ENCODE measurements around the gene GTF2I.
A peak's percentile ranks its signal among the peaks of the same experiment; 100 is the strongest.
"Not testable (repeated sequence)": the region's sequence is repeated elsewhere in the genome, so short reads cannot be mapped to it uniquely, and the experiment has no call there.

GTF2I gene

DNA sequence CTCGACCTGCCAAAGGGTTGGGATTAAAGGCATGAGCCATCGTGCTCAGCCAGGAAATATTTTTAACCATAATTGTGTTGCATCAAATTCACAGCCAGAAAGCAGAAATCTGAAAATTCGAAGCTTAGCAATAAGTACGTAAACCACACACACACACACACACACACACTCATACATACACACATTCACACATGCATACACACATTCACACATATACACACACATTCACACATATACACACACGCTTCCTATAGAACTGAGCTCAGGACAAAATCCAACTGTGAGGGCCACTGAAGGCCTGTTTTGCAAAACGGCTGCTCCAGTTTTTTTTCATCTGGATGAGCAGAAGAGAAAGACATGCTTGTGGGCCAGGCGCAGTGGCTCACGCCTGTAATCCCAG lies 25.0 kb upstream of the GTF2I start:
- no peak overlapping the region for H3K9ac ChIP-seq (ENCODE audit: low read depth, low read length)
- peaks cover 9% of the 10 kb centered on the region for H3K4me1 ChIP-seq (ENCODE audit: insufficient read depth, low read length)
- H3K27ac ChIP-seq (ENCODE audit: low read length): no peak overlapping the region
- H4K20me1 ChIP-seq (ENCODE audit: insufficient read depth, low read length): no peaks in the 10 kb centered on the region
- H3K27me3 ChIP-seq (ENCODE audit: insufficient read depth, low read length, poor library complexity): no peaks in the 10 kb centered on the region
- H3K79me2 ChIP-seq (ENCODE audit: insufficient read depth, low read length): no peaks in the 10 kb centered on the region
- no peak for ATAC-seq (ENCODE audit: insufficient read depth, low read depth)
- DNase-seq: no peak
- no peaks in the 10 kb centered on the region for H3K9me3 ChIP-seq (ENCODE audit: insufficient read depth, low read length, severe bottlenecking)
- H2AFZ ChIP-seq (ENCODE audit: low read depth, low read length): no peak overlapping the region
- H3K4me3 ChIP-seq (ENCODE audit: low read depth in 1 of 2, low read length in 2 of 2): no peak overlapping the region
- no peaks in the 10 kb centered on the region for H3K36me3 ChIP-seq (ENCODE audit: insufficient read depth, low read length)
- no peak for TF ChIP-seq CTCF (IDR thresholded peaks at IDR 0.05; ENCODE audit: borderline replicate concordance, extremely low read depth, low read length, poor library complexity, severe bottlenecking)
- no peak for TF ChIP-seq EZH2 (IDR thresholded peaks at IDR 0.05; ENCODE audit: borderline replicate concordance, low read depth, low read length, severe bottlenecking)
- H3K4me2 ChIP-seq (ENCODE audit: insufficient read depth, low read length): no peak overlapping the region

DNA sequence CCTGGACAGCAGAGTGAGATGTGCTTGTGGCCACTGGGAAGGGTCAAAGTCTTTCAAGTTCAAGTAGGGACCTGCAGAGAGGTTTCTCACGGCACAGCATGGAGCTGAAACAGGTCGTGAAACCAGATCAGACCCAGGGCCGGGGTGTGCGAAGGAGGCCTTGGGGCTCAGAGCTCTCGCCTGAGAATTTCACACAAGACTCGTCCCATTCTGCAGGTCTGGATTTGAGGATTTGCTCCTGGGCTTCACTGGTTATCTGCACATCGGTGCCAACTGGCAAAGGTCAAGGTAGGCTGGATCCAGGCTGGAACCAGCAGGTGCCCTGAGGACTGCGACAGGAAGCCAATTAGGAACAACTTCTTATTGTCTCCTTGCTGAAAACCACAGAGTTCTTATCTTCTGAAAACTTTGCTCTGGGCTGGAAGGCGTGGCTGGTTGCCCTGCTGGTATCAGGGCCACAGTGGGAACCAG lies 24.0 kb upstream of the GTF2I start:
- no peaks in the 10 kb centered on the region for H3K9me3 ChIP-seq (ENCODE audit: insufficient read depth, low read length, severe bottlenecking)
- TF ChIP-seq EZH2 (IDR thresholded peaks at IDR 0.05; ENCODE audit: borderline replicate concordance, low read depth, low read length, severe bottlenecking) (no peak), CTCF (IDR thresholded peaks at IDR 0.05; ENCODE audit: borderline replicate concordance, extremely low read depth, low read length, poor library complexity, severe bottlenecking) (no peak)
- peaks cover 2% of the 10 kb centered on the region for H3K4me1 ChIP-seq (ENCODE audit: insufficient read depth, low read length)
- no peak for ATAC-seq (ENCODE audit: insufficient read depth, low read depth)
- H3K27ac ChIP-seq (ENCODE audit: low read length): no peak overlapping the region
- H3K4me2 ChIP-seq (ENCODE audit: insufficient read depth, low read length): no peak overlapping the region
- H2AFZ ChIP-seq (ENCODE audit: low read depth, low read length): no peak overlapping the region
- H3K27me3 ChIP-seq (ENCODE audit: insufficient read depth, low read length, poor library complexity): no peaks in the 10 kb centered on the region
- H3K4me3 ChIP-seq (ENCODE audit: low read depth in 1 of 2, low read length in 2 of 2): no peak overlapping the region
- H3K36me3 ChIP-seq (ENCODE audit: insufficient read depth, low read length): no peaks in the 10 kb centered on the region
- H3K9ac ChIP-seq (ENCODE audit: low read depth, low read length): no peak overlapping the region
- DNase-seq: no peak
- H4K20me1 ChIP-seq (ENCODE audit: insufficient read depth, low read length): no peaks in the 10 kb centered on the region
- no peaks in the 10 kb centered on the region for H3K79me2 ChIP-seq (ENCODE audit: insufficient read depth, low read length)

- H3K4me2 ChIP-seq (ENCODE audit: insufficient read depth, low read length): no peak overlapping the region
- H3K27me3 ChIP-seq (ENCODE audit: insufficient read depth, low read length, poor library complexity): no peaks in the 10 kb centered on the region
- no peaks in the 10 kb centered on the region for H3K36me3 ChIP-seq (ENCODE audit: insufficient read depth, low read length)
- no peaks in the 10 kb centered on the region for H3K4me1 ChIP-seq (ENCODE audit: insufficient read depth, low read length)
- no peak for DNase-seq
- H2AFZ ChIP-seq (ENCODE audit: low read depth, low read length): no peak overlapping the region
- H4K20me1 ChIP-seq (ENCODE audit: insufficient read depth, low read length): no peaks in the 10 kb centered on the region
- no peaks in the 10 kb centered on the region for H3K9me3 ChIP-seq (ENCODE audit: insufficient read depth, low read length, severe bottlenecking)
- no peak overlapping the region for H3K4me3 ChIP-seq (ENCODE audit: low read depth in 1 of 2, low read length in 2 of 2)
- ATAC-seq (ENCODE audit: insufficient read depth, low read depth): no peak
- H3K27ac ChIP-seq (ENCODE audit: low read length): no peak overlapping the region
- H3K79me2 ChIP-seq (ENCODE audit: insufficient read depth, low read length): no peaks in the 10 kb centered on the region
- TF ChIP-seq CTCF (IDR thresholded peaks at IDR 0.05; ENCODE audit: borderline replicate concordance, extremely low read depth, low read length, poor library complexity, severe bottlenecking) (no peak), EZH2 (IDR thresholded peaks at IDR 0.05; ENCODE audit: borderline replicate concordance, low read depth, low read length, severe bottlenecking) (no peak)
- no peak overlapping the region for H3K9ac ChIP-seq (ENCODE audit: low read depth, low read length)
Observed at GRCh38 chr7:74637745-74638144, 19.8 kb upstream of the GTF2I start.

GRCh38 chr7:74650055-74650454 lies 7.5 kb upstream of the GTF2I start:
- Histone ChIP-seq H3K27ac (ENCODE audit: low read length) (peak overlapping the region; percentile 80), H3K4me3 (ENCODE audit: low read depth in 1 of 2, low read length in 2 of 2) (peak overlapping the region in 1 of 2 experiments; percentile 48; a peak in 2 of 4 replicates), H3K4me2 (ENCODE audit: insufficient read depth, low read length) (peak overlapping the region; percentile 61), H3K4me1 (ENCODE audit: insufficient read depth, low read length) (peaks cover 22% of the 10 kb centered on the region), H3K9ac (ENCODE audit: low read depth, low read length) (peak overlapping the region; percentile 34; the same call in 1 of the 2 replicates), H2AFZ (ENCODE audit: low read depth, low read length) (peak overlapping the region; percentile 79)
- DNase-seq: peak; percentile 81
- not testable (repeated sequence) for H3K27me3 ChIP-seq (ENCODE audit: insufficient read depth, low read length, poor library complexity); H4K20me1 ChIP-seq (ENCODE audit: insufficient read depth, low read length); H3K36me3 ChIP-seq (ENCODE audit: insufficient read depth, low read length); H3K9me3 ChIP-seq (ENCODE audit: insufficient read depth, low read length, severe bottlenecking); H3K79me2 ChIP-seq (ENCODE audit: insufficient read depth, low read length)
- peak; percentile 99 for ATAC-seq (ENCODE audit: insufficient read depth, low read depth)

DNA sequence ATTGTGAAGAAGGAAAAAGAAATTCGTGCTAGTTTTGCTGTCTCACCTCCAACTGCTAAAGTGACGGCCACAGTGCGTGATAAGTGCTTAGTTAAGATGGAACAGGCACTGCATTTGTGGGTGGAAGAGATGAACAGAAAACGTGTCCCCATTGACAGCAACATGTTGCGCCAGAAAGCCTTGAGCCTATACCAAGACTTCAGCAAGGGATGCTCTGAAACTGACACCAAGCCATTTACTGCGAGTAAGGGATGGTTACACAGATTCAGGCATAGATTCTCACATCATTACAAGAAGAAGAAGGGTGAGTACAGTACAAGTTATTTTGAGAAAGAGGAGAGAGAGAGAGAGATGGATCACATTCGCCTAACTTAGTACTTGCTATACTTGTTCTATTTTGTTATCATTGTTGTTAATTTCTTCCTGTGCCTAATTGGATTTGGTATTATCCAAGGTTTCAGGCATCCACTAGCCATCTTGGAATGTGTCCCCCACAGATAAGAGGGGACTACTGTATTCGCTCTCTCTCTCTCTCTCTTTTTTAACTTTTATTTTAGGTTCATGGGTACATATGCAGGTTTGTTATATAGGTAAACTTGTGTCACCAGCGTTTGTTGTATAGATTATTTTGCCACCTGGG lies 6.9 kb upstream of the GTF2I start:
- 0 out of 4 replicates have a peak overlapping the region, but pooled peaks of 1 of the 2 experiments have one; percentile 5 for H3K4me3 ChIP-seq (ENCODE audit: low read depth in 1 of 2, low read length in 2 of 2)
- H3K36me3 ChIP-seq (ENCODE audit: insufficient read depth, low read length); H4K20me1 ChIP-seq (ENCODE audit: insufficient read depth, low read length); DNase-seq; H3K79me2 ChIP-seq (ENCODE audit: insufficient read depth, low read length); H3K9me3 ChIP-seq (ENCODE audit: insufficient read depth, low read length, severe bottlenecking); H3K27me3 ChIP-seq (ENCODE audit: insufficient read depth, low read length, poor library complexity): not testable (repeated sequence)
- peak overlapping the region; percentile 61 for H3K4me2 ChIP-seq (ENCODE audit: insufficient read depth, low read length)
- H3K9ac ChIP-seq (ENCODE audit: low read depth, low read length): peak overlapping the region; percentile 34; the same call in 1 of the 2 replicates
- peaks cover 22% of the 10 kb centered on the region for H3K4me1 ChIP-seq (ENCODE audit: insufficient read depth, low read length)
- ATAC-seq (ENCODE audit: insufficient read depth, low read depth): peak; percentile 39
- peak overlapping the region; percentile 61; the same call in 1 of the 2 replicates for H3K27ac ChIP-seq (ENCODE audit: low read length)
- peak overlapping the region; percentile 28; the same call in 1 of the 2 replicates for H2AFZ ChIP-seq (ENCODE audit: low read depth, low read length)

DNA sequence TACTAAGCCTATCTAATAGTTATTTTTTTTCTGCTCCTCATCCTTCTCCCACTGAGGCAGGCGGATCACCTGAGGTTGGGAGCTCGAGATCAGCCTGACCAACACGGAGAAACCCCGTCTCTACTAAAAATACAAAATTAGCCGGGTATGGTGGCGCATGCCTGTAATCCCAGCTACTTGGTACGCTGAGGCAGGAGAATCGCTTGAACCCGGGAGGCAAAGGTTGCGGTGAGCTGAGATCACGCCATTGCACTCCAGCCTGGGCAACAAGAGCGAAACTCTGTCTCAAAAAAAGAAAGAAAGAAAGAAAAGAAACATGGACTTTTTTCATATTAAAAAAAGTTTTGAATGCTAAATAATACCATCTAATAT lies 6.4 kb upstream of the GTF2I start:
- H3K4me1 ChIP-seq (ENCODE audit: insufficient read depth, low read length): peaks cover 27% of the 10 kb centered on the region
- DNase-seq; H3K9me3 ChIP-seq (ENCODE audit: insufficient read depth, low read length, severe bottlenecking); H2AFZ ChIP-seq (ENCODE audit: low read depth, low read length); H4K20me1 ChIP-seq (ENCODE audit: insufficient read depth, low read length); H3K4me2 ChIP-seq (ENCODE audit: insufficient read depth, low read length); H3K9ac ChIP-seq (ENCODE audit: low read depth, low read length); H3K4me3 ChIP-seq (ENCODE audit: low read depth in 1 of 2, low read length in 2 of 2); H3K27me3 ChIP-seq (ENCODE audit: insufficient read depth, low read length, poor library complexity); H3K79me2 ChIP-seq (ENCODE audit: insufficient read depth, low read length); H3K36me3 ChIP-seq (ENCODE audit: insufficient read depth, low read length); ATAC-seq (ENCODE audit: insufficient read depth, low read depth): not testable (repeated sequence)
- H3K27ac ChIP-seq (ENCODE audit: low read length): 0 out of 2 replicates have a peak overlapping the region, but pooled peaks have one; percentile 61
